ENCODE results near the gene NYAP2. TPM values are rescaled to one million over a fixed set of nuclear protein-coding genes. Genes with fewer than 3 reads are reported as not detected.

Gene NYAP2
- total RNA-seq, 2 experiments from 2014 or later: 0.09 TPM; not detected in 1

DNA sequence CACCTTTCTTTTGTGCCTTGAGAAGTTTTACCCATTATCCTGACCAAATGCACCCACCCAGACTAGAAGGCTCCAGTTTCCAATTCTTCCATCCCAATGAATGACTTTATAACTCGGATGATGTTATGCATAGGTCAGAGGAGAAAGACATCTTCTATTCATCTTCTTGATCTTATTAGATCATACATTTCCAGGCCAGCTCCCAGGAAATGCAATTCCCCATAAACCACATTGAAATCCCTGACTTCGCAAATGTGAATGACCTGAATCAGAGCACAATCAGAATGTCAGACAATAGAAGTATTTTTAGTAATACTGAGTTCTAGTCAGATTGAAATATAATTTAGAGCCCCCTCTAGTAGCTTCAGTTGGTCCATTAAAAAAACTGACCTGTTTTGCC is 62.9 kb downstream of the NYAP2 start:
- Histone ChIP-seq H4K20me1 (ENCODE audit: insufficient read depth, low read length) (no peaks in the 10 kb centered on the region), H3K27ac (ENCODE audit: low read depth, low read length, poor library complexity, severe bottlenecking) (no peak overlapping the region), H3K4me2 (ENCODE audit: low read length) (no peak overlapping the region), H3K4me1 (ENCODE audit: insufficient read depth, low read length, poor library complexity, severe bottlenecking) (no peaks in the 10 kb centered on the region), H3K9me2 (ENCODE audit: insufficient read depth, low read length) (no peaks in the 10 kb centered on the region), H3K9me3 (ENCODE audit: low read length) (no peaks in the 10 kb centered on the region), H3K36me3 (ENCODE audit: insufficient read depth, low read length) (no peaks in the 10 kb centered on the region), H3K79me2 (ENCODE audit: insufficient read depth, low read depth, low read length) (no peaks in the 10 kb centered on the region), H2AFZ (ENCODE audit: low read length) (no peak overlapping the region), H3K4me3 (ENCODE audit: low read depth, low read length, poor library complexity, severe bottlenecking) (no peak overlapping the region)
- POLR2A ChIA-PET: no interaction called here
- CTCF ChIA-PET (ENCODE audit: unreplicated experiment): no interaction called here
- no peak for DNase-seq (ENCODE audit: low spot score)
- TF ChIP-seq, protein P1, sequence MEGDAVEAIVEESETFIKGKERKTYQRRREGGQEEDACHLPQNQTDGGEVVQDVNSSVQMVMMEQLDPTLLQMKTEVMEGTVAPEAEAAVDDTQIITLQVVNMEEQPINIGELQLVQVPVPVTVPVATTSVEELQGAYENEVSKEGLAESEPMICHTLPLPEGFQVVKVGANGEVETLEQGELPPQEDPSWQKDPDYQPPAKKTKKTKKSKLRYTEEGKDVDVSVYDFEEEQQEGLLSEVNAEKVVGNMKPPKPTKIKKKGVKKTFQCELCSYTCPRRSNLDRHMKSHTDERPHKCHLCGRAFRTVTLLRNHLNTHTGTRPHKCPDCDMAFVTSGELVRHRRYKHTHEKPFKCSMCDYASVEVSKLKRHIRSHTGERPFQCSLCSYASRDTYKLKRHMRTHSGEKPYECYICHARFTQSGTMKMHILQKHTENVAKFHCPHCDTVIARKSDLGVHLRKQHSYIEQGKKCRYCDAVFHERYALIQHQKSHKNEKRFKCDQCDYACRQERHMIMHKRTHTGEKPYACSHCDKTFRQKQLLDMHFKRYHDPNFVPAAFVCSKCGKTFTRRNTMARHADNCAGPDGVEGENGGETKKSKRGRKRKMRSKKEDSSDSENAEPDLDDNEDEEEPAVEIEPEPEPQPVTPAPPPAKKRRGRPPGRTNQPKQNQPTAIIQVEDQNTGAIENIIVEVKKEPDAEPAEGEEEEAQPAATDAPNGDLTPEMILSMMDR (conservative IDR thresholded peaks at IDR 0.05; ENCODE audit: low read length): no peak
- TF ChIP-seq EZH2phosphoT487 (IDR thresholded peaks at IDR 0.05; ENCODE audit: borderline replicate concordance, low read depth, low read length): no peak
- no TSS peak for BruUV-seq (replicated peaks)
- intact Hi-C loops (cut with micrococcal nuclease; ENCODE audit: unreplicated experiment): no loop called here

DNA sequence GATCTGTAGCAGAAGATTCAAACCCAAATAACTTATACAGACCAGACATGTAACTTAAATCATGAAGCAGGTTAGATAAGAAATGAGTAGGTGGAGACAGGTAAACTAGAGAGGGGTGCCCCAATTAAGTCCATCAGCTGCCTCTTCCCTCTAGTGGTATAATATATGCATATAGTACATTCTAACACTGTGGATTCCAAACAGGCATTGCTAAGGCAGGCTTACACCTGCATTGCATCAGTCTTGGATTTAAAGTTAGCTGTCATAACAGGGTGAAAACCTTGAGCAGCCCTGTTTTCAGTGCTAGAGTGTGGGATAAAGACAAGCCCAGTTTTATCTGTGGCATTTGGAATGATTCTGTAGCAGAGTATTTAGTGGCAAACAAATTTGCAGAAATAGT is 63.4 kb downstream of the NYAP2 start:
- TF ChIP-seq, protein P1 (conservative IDR thresholded peaks at IDR 0.05; ENCODE audit: low read length): no peak
- TF ChIP-seq EZH2phosphoT487 (IDR thresholded peaks at IDR 0.05; ENCODE audit: borderline replicate concordance, low read depth, low read length): no peak
- Histone ChIP-seq H4K20me1 (ENCODE audit: insufficient read depth, low read length) (no peaks in the 10 kb centered on the region), H3K4me1 (ENCODE audit: insufficient read depth, low read length, poor library complexity, severe bottlenecking) (no peaks in the 10 kb centered on the region), H2AFZ (ENCODE audit: low read length) (no peak overlapping the region), H3K9me2 (ENCODE audit: insufficient read depth, low read length) (no peaks in the 10 kb centered on the region), H3K4me3 (ENCODE audit: low read depth, low read length, poor library complexity, severe bottlenecking) (no peak overlapping the region), H3K79me2 (ENCODE audit: insufficient read depth, low read depth, low read length) (no peaks in the 10 kb centered on the region), H3K36me3 (ENCODE audit: insufficient read depth, low read length) (no peaks in the 10 kb centered on the region), H3K27ac (ENCODE audit: low read depth, low read length, poor library complexity, severe bottlenecking) (no peak overlapping the region), H3K9me3 (ENCODE audit: low read length) (no peaks in the 10 kb centered on the region), H3K4me2 (ENCODE audit: low read length) (no peak overlapping the region)
- CTCF ChIA-PET (ENCODE audit: unreplicated experiment): no interaction called here
- POLR2A ChIA-PET: no interaction called here
- no peak for DNase-seq (ENCODE audit: low spot score)
- BruUV-seq (replicated peaks): no TSS peak
- intact Hi-C loops (cut with micrococcal nuclease; ENCODE audit: unreplicated experiment): no loop called here

DNA sequence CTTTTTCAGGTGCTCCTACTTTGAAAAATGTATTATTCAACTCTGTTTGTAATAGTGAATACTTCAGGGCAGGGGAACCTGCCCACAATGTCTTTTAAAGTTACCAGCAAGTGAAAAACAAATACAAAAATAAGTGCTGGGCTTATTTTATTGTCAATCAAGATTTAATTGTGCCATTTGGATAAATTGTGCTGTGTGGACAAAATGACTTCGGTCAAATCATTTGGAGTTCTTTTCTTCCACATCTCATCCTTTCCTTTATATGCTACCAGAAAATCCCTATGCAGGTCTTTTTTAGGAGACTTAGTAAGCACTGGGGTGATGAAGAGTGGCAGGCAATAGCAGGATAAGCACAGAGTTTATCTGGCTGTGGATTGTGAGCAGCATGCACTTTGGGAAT is 63.9 kb downstream of the NYAP2 start:
- H3K4me1 ChIP-seq (ENCODE audit: insufficient read depth, low read length, poor library complexity, severe bottlenecking): no peaks in the 10 kb centered on the region
- no peak overlapping the region for H2AFZ ChIP-seq (ENCODE audit: low read length)
- DNase-seq (ENCODE audit: low spot score): no peak
- no peak overlapping the region for H3K4me3 ChIP-seq (ENCODE audit: low read depth, low read length, poor library complexity, severe bottlenecking)
- H3K9me2 ChIP-seq (ENCODE audit: insufficient read depth, low read length): no peaks in the 10 kb centered on the region
- no TSS peak for BruUV-seq (replicated peaks)
- no peaks in the 10 kb centered on the region for H4K20me1 ChIP-seq (ENCODE audit: insufficient read depth, low read length)
- H3K36me3 ChIP-seq (ENCODE audit: insufficient read depth, low read length): no peaks in the 10 kb centered on the region
- intact Hi-C loops (cut with micrococcal nuclease; ENCODE audit: unreplicated experiment): no loop called here
- H3K4me2 ChIP-seq (ENCODE audit: low read length): no peak overlapping the region
- H3K9me3 ChIP-seq (ENCODE audit: low read length): no peaks in the 10 kb centered on the region
- no peak overlapping the region for H3K27ac ChIP-seq (ENCODE audit: low read depth, low read length, poor library complexity, severe bottlenecking)
- TF ChIP-seq, protein P1 (conservative IDR thresholded peaks at IDR 0.05; ENCODE audit: low read length): no peak
- TF ChIP-seq EZH2phosphoT487 (IDR thresholded peaks at IDR 0.05; ENCODE audit: borderline replicate concordance, low read depth, low read length): no peak
- POLR2A ChIA-PET: interaction anchor here (1.3 kb wide), 1 partner anchor 22 kb away, joined by 3 read pairs; no protein-coding TSS in a partner anchor
- CTCF ChIA-PET (ENCODE audit: unreplicated experiment): no interaction called here
- H3K79me2 ChIP-seq (ENCODE audit: insufficient read depth, low read depth, low read length): no peaks in the 10 kb centered on the region

Measured in OCI-LY7 (cell line).